ENCODE data around the gene KIF21A.

Gene KIF21A

DNA sequence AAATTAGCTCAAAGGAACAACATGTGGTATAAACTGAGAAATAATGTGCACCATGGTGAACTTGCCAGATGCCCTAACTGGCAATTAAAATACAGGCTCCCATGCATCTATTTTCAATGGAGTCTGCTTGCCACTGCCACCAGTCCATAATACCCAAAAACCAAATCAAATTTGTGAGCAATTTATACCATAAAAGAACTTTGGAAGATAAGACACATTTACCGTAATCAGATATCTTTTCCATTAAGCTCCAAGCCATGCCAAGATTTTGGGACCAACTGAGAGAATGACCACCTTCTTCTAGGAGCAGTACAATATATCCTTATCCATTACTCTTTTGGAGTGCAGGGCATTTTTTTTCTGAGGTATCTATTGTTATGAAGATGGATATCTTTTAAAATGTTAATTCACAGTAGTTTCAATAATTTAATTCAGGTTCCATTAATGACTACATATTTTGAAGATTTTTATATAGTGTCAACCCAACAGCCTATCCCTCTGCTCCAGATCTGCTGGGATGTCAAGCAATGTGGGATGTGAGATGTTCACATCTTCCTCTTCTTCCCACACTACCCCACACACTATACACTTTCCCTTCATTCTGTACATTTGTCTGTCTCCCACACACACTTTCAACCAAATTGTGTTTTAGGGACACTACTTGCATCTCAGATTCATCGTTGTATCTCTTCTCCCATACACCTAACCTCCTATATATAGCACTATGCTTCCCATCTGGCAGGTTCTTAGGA, 53.3 kb downstream of the KIF21A start:
- no peak for DNase-seq

DNA sequence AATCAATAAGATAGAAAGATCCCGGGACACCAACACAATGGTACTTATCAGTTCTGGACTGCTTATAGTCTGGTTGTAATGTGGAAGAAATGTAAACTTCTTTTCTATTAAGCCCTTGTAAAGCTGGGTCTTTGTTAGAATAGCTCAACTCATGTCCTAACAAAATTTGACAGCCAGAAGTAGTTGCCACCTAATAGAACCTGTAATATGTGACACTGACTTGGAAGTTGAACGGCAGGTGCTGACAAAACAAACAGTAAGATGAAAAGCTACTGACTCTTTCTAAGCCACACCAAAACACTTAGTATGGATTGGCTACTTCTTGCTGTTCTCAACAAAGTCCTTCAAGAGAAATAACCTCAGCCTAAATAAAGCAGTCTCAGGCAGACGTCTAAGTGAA, 56.6 kb downstream of the KIF21A start:
- DNase-seq = no peak

DNA sequence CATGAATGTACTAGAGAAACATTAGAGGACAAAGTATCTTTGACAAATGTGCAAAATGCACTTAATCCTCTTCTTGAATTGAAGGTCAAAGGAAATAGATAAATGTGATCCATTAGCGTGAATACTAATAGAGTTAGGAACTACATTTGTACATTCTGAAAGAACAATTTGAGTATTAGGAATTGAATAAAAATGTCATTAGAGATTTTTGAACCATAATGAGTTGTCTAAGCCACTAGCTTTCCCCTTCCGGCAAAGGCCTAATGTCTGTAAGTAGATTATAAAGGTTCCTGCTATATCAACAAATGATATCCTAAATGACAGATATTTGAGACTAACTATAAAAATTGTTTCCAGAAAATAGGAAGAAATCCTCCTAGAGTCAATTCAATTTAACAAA, 59.8 kb downstream of the KIF21A start:
- DNase-seq = no peak

GRCh38 chr12:39380090-39380489, 62.8 kb downstream of the KIF21A start:
- no peak for DNase-seq

- DNase-seq = no peak
These were observed 64.6 kb downstream of the KIF21A start for GRCh38 chr12:39378341-39378740.

GRCh38 chr12:39375206-39375808, 67.6 kb downstream of the KIF21A start:
- no peak for DNase-seq

- no peak for DNase-seq
These were observed 70.0 kb downstream of the KIF21A start for GRCh38 chr12:39372929-39373328.

DNA sequence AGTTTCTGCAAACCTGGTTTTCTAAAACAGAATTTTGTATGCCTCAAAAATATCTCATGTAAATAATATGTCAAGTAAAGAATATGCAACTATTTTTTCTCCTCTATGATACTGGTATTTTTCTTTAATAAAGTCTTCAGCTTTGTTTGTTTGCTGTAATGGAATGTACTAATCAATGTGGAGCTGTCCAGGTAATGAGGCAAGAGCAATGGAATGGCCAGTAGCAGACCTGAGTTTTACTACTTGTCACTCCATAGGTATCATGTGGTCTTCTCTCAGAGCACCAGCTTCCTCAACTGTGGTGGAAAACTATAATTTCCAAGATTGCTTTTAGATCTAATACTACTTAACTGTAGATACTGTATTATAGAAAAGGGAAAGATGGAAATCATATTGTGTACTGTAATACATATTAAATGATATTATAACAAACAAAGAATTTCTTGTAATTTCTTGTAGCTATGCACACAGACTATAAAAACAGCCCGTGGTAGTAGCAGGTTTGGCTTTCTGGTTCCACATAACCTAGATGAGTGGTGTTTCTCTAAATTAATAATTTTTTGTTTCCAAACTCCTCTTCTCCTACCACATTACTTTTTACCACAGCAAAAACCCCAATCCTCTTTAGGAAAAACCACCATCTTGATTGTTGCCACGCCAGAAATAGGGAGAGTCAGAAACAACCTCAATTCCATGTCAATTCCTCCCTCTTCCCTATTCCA, 70.6 kb downstream of the KIF21A start:
- DNase-seq = no peak

DNA sequence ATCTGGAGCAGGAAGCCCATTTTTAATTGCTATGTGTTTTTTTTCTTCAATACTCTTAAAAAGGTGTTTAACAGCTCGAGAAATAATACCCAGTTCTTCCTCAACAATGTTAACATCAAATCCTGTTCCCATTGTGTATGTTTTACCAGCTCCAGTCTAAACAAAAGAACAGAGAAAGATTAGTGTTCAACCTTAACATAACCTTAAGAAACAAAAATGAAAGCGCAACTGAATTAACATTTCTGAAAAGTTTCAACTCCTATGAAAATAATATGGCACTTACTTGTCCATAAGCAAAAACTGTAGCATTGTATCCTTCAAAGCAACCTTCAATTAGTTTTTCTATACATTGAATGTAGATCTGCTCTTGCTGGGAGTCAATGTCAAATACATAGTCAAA, 73.2 kb downstream of the KIF21A start:
- DNase-seq = no peak

DNA sequence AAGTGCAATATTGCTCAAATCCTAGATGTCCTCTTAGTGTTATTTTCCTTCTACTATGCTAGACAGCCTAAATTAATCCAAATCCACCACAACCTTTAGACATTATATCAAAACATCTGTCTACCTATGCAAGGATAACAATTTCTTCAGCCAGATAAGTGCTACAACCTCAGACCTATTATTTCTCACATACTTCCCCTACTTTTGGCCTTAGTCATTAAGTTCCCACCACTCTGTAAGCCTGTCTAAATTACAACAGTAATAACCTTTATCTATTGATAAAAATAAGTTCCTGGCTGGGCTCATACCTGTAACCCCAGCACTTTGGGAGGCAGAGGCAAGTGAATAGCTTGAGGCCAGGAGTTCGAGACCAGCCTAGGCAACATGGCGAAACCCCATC, 74.0 kb downstream of the KIF21A start:
- DNase-seq = no peak

GRCh38 chr12:39368096-39368495, 74.8 kb downstream of the KIF21A start:
- no peak for DNase-seq

DNA sequence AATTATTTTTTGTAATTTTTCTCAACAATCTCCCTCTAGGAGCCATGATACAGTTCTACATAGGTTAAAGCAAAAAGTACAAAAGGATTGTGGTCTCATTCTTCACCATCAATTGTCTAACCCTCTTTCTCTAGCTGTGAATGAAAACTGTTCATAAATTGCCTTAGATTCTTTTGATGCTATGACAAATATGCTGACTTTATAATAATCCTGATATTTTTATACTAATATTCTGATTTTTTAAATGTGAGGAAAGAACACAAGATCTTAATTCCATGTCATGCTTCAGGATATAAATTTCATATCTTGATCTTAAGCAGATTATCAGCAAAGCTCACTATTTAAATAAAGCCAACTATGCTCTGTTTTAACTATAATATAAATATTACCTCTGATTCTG, 75.4 kb downstream of the KIF21A start:
- DNase-seq = no peak

- no peak for DNase-seq
These were observed 77.4 kb downstream of the KIF21A start for GRCh38 chr12:39365364-39366001.

GRCh38 chr12:39364196-39364595, 78.7 kb downstream of the KIF21A start:
- DNase-seq = no peak

GRCh38 chr12:39359645-39360044, 83.3 kb downstream of the KIF21A start:
- no peak for DNase-seq

GRCh38 chr12:39357041-39357440, 85.9 kb downstream of the KIF21A start:
- DNase-seq = no peak

- DNase-seq = no peak
These were observed 87.1 kb downstream of the KIF21A start for GRCh38 chr12:39355841-39356240.

DNA sequence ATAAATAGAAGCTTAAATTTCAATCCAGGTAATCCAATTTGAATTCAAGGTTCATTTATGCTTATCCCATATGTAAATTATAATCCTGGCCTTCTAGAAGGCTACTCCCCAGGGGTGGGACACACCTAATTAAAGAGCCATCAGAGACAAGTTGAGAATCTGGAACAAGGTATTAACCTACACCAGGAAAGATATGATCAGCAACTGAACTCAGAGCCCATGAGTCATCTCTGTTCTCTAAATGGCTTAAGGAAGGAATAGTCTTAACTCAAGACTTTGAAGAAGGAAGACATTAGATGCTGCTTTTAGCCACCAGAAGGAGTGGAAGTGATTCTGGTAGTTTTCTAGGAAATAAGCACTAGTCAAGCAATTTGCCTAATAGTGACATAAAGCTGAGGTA, 88.0 kb downstream of the KIF21A start:
- DNase-seq = no peak

- DNase-seq = no peak
These were observed 90.4 kb downstream of the KIF21A start for GRCh38 chr12:39352471-39353017.

- no peak for DNase-seq
These were observed 91.8 kb downstream of the KIF21A start for GRCh38 chr12:39351153-39351552.

- DNase-seq = no peak
These were observed 93.8 kb downstream of the KIF21A start for GRCh38 chr12:39348941-39349626.

DNA sequence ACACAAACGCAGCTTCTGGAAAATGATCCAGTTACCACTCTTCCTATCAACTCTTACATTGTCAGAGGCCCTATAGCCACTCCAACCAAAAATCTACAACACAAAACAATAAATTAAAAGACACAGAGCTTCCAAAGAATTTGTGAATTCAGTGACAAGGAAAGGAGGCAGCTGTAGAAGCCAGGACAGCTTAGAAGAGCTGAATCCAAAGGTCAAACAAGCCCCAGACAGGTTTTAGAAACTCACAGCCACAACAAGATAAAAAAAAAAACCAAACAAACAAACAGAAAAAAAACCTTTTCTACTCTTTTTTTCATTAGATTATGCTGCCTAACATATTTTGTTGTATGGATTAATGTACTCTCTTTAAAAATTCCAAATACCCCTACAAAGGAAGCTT, 94.4 kb downstream of the KIF21A start:
- DNase-seq = no peak

DNA sequence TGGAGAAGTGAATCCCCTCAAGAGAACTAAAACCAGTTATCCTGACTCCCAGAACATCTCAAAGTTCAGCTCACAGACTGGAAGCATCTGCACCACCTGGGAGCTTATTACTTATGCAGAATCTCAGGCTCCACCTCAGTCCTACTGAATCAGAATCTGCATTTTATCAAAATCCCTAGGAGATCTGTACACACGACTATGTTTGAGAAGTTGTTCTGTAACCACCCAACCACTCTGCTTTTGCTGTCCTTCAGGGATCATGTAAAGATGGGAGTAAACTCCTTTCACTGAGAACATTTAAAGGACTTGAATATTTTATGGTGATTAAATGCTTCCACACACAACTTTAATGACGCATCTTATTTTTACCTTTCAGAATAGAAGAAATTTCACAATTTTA, 98.0 kb downstream of the KIF21A start:
- DNase-seq = no peak
